GM18867 (cell line): ENCODE data around the gene A3GALT2.

ENCODE experiments used
- ATAC-seq: cut with Tn5 transposase; IDR thresholded peaks from one replicate; pipeline ENCODE4 v1.9.1; 2021; ENCODE audit warnings: mild to moderate bottlenecking, moderate library complexity; ENCODE audit not compliant: unreplicated experiment

A3GALT2 gene

GRCh38 chr1:33274446-33274845 lies 46.5 kb downstream of the A3GALT2 start:
- no peak for ATAC-seq

DNA sequence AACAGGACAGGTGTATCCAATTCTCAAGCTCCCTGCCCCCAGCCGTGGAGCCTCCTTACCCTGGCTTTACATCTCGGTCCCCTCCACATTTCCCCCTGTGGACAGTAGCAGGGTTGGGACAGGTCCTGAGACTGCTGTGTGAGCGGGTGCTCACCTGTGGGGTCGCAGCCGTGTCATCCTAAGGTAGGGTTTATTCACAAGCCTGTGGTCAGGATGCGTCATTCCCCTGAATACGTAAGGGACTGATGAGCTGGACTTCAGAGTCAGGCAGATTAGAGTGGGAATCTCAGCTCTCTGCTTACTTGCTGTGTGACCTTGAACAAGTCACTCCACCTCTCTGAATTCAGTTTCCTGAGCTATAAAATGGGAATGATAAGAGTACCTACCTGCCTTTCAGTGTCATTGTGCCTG lies 46.9 kb downstream of the A3GALT2 start:
- ATAC-seq, result no peak

GRCh38 chr1:33273406-33273805 lies 47.5 kb downstream of the A3GALT2 start:
- no peak for ATAC-seq

GRCh38 chr1:33272930-33273329 lies 48.0 kb downstream of the A3GALT2 start:
- no peak for ATAC-seq

- no peak for ATAC-seq
Observed at GRCh38 chr1:33272509-33272908, 48.4 kb downstream of the A3GALT2 start.

GRCh38 chr1:33271666-33272505 lies 49.0 kb downstream of the A3GALT2 start:
- no peak for ATAC-seq

- no peak for ATAC-seq
Observed at GRCh38 chr1:33270808-33271465, 50.0 kb downstream of the A3GALT2 start.

- ATAC-seq, result no peak
Observed at GRCh38 chr1:33270379-33270778, 50.5 kb downstream of the A3GALT2 start.

DNA sequence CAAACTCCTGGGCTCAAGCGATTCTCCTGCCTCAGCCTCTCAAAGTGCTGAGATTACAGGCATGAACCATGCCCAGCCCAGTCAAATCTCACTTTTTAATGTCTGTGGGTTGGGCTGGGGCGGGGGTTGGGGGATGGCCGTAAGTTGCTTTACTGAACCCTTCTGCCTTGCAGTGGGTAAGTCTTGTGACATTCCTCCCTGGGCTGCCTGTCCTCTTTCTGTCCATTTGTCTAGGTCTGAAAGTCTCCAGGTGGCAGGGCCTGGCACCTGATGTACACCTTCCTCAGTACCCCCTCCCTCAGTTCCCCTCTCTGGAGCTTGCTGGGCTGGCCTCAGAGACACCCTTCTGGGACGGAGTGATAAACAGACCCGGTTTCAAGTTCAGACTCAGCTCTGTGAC lies 51.3 kb downstream of the A3GALT2 start:
- ATAC-seq, result no peak

DNA sequence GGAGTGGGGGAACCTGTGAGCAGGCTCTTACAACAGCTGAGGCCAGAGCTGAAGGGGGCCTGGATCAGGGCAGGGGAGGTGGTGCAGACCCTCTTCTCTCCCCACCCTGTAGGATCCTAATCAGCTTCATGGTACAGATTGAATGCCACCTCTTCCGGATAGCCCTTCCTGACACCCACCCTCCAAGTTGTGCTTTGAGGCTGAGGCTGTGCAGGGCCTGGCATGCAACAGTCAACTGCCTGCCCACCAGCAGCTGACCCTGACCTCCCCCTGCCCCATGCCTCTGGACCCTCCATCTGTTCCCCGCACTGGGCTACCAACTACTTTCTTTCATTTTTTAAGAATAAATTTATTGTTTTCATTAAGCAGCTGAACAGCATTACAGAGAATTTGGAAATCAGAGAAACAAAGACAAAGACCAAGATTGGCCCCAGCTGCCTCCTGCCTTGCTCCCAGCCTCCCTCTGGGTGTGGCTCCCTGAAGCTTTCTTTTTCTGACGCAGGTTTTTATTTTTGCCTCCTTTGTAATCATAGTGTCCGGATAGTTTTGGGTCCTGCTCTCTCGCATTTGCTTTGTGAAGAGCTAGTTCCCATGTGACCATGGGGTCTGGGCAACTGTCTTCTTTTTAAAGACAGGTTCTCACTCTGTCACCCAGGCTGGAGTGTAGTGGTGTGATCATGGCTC lies 51.8 kb downstream of the A3GALT2 start:
- no peak for ATAC-seq

- no peak for ATAC-seq
Observed at GRCh38 chr1:33268457-33268856, 52.4 kb downstream of the A3GALT2 start.

- ATAC-seq, result no peak
Observed at GRCh38 chr1:33267468-33268205, 53.3 kb downstream of the A3GALT2 start.

DNA sequence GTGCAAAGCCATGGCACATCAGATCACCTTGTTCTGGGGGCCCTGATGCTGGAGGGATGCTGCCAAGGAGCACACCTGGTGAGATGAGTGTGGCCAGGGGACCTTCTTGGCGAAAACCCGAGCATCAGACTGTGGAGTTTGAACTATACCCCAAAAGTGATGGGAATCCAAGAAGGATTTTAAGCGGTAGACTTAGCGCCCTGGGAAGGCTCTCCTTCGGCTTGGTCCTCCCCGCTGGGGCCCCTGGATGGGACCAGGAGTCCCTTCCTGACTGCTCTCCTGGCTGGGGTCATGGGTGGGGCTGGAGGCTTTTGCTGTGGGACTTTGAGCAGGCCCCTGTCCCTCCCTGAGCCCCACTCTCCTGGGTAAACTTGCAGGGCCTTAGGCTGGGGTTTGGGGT lies 54.1 kb downstream of the A3GALT2 start:
- no peak for ATAC-seq

DNA sequence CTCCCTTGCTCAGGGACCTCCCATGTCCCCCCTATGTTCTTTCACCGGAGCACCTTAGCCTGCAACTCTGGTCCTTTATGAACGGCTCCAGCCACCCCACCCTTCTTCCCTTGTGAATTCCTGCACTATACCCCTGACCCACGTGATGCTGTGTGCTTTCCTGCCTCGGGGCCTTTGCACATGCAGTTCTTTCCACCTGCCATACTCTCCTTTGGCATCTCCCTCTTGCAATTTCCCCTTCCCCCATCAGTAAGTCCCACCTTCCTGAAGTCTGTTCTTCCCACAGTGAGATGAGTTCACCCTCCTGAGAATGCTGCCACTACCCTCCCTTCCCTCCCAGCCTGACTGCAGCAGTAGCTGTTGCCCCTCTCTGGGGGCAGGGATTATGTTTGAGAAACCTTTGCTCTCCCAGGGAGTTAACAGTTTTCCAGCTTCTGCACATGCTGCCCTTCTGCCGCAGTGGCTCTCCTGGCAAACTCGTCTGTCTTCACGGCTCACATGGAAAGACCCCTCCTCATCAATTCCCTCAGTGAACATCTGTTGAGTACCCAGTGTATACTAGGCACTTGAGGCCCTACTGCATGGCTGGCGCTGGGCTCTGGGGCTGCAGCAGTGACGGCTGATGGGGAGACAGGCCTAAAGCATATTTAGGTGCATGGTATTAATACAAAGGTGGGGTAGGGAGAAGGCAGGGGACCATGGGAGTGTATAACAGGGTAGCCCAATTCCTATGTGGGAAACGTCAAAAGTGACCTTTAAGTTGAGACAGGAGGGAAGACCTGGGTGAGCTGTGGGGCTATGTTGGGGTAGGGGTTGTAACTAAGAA lies 54.9 kb downstream of the A3GALT2 start:
- ATAC-seq, result no peak

DNA sequence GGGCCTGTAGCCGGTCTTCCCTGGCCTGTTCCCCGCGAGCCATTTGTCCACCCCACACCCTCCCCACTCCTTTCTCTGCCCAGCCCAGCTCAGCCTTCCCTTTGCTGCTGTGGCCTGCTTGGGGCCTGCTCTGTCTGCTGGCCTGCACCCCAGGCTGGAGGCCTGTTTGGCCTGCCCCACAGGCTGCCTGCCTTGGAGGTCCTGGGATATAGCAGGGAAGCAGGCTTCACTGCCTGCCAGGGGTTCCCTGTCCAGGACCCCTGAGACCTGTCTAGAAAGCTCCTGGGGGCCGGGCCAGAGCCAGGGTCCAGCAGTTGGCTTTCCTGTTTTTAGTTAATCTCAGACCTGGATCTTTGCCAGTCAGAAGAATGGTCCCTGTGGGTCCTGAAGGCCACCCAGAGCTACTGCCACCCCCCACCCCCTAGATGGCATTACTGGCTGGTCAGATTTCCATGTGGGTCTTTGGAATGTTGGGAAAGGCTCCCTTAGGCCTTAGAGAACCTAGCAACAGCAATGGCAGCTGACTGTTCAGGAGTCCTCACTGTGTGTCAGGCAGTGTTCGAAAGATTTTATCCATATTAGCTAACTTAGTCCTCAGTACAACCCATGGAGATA lies 56.9 kb downstream of the A3GALT2 start:
- ATAC-seq, result no peak

DNA sequence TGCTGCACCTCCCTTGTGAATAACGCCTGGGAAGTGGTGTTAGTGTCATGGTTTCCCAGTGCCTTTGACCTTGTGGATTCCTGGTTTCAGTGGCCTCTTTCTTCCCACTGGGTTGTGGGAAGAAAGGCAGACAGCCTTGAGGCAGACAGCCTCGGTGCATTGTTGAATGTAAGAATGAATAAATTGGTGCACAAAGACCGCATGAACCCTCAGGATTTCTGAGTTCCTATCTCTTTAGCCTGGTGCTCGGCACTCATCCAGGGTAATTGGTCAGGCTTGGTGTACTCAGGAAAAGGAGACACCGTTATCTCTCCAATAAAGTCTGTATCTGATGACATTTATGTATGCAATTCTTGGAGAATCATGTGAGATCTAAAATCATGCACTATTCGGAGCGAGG lies 59.6 kb downstream of the A3GALT2 start:
- no peak for ATAC-seq

DNA sequence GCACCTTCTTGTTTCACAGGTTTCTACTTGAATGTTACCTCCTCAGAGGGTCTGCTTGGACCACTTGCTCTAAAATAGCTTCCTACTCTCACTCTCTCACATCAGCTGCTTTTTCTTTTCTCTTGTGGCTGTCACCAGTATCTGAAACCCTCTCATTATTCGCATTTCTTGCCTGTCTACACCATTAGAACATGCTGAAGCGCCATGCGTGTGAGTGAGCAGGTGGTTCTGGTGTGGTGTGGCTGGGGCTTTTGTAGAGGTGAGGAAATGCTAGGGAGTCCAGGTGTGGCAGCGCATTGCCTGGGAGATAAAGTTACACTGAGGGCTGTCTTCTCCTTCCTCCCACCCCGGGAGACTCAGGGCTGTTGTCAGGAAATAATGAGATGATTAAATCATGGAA lies 60.5 kb downstream of the A3GALT2 start:
- ATAC-seq, result no peak

GRCh38 chr1:33259879-33260278 lies 61.0 kb downstream of the A3GALT2 start:
- ATAC-seq, result no peak

DNA sequence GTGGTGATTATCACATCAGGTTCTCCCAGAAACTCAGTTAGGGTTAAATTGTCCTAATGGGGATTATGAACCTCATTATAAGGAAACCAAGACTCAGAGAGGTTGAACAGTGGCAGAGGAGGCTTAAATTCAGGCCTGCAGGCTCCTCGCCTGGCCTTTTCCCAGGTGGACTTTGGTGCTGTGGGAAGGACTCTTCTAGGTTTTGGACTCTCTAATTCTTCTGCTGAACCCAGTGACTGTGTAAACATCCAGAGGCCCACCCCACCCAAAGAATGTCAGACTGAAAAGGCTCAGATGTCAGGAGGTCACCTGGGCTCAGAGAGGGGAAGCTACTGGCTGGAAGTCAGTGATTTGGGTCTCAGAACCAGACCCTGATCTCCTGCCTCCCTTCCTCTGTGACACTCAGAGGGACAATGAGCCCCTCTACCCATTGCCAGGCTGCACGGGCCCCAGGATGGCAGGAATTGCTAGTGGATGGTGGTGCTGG lies 62.1 kb downstream of the A3GALT2 start:
- ATAC-seq, result no peak
